Fibroblast of the aortic adventitia (primary cell): ENCODE data around the gene PTDSS2. TPM values are rescaled to one million over a fixed set of nuclear protein-coding genes. Genes with fewer than 3 reads are reported as not detected.
"Not testable (repeated sequence)": the region's sequence is repeated elsewhere in the genome, so short reads cannot be mapped to it uniquely, and the experiment has no call there.

Experiments used
- DNase-seq: peaks from one replicate; pipeline ENCODE4 v3.0.0-alpha.2; 2010; ENCODE audit warnings: low read depth
- H3K4me3 ChIP-seq: 2 replicates; pipeline ENCODE4 v1.5.1; 2011; ENCODE audit warnings: low read depth, mild to moderate bottlenecking, control low read depth, low read length, moderate library complexity
- CTCF ChIP-seq: IDR thresholded peaks from 2 replicates; pipeline ENCODE4 v1.5.1; 2011; ENCODE audit warnings: mild to moderate bottlenecking, low read length, control low read depth, inconsistent platforms; ENCODE audit not compliant: insufficient read depth
- total RNA-seq: library from RNA; depleted of rRNA; stranded (reverse); fragments of >200 nt; gene quantifications from 2 replicates; pipeline ENCODE4 v1.2.3, GENCODE V29; 2012; ENCODE audit warnings: low replicate concordance

PTDSS2 gene
- total RNA-seq, 1 donor: 28.7 TPM

GRCh38 chr11:514606-515005 is 64.5 kb downstream of the PTDSS2 start:
- H3K4me3 ChIP-seq: no peak overlapping the region
- no peak for TF ChIP-seq CTCF
- DNase-seq: no peak

- TF ChIP-seq CTCF: no peak
- DNase-seq: no peak
- H3K4me3 ChIP-seq: no peak overlapping the region
These were observed 65.1 kb downstream of the PTDSS2 start for GRCh38 chr11:515131-515530.

- DNase-seq: no peak
- H3K4me3 ChIP-seq: no peak overlapping the region
- no peak for TF ChIP-seq CTCF
These were observed 66.3 kb downstream of the PTDSS2 start for GRCh38 chr11:516400-516799.

- DNase-seq: not testable (repeated sequence)
These were observed 67.0 kb downstream of the PTDSS2 start for GRCh38 chr11:516918-517685.

GRCh38 chr11:518463-519202 is 68.6 kb downstream of the PTDSS2 start:
- DNase-seq: peak; percentile 95
- TF ChIP-seq CTCF: peak; percentile 65
- peak overlapping the region; percentile 33 for H3K4me3 ChIP-seq

More at GRCh38 chr11:516918-517685, 67.0 kb downstream of the PTDSS2 start:
- H3K4me3 ChIP-seq: not testable (repeated sequence)

GRCh38 chr11:520428-521176 is 70.5 kb downstream of the PTDSS2 start:
- TF ChIP-seq CTCF: no peak
- DNase-seq: no peak

GRCh38 chr11:521177-521688 is 71.2 kb downstream of the PTDSS2 start:
- DNase-seq: no peak
- TF ChIP-seq CTCF: no peak
- H3K4me3 ChIP-seq: no peak overlapping the region

More at GRCh38 chr11:520428-521176, 70.5 kb downstream of the PTDSS2 start:
- H3K4me3 ChIP-seq: no peak overlapping the region
